ENCODE measurements around the gene ASGR2.

- no peak for TF ChIP-seq EP300 (IDR thresholded peaks at IDR 0.05)
- TF ChIP-seq POLR2A (IDR thresholded peaks at IDR 0.05), result no peak
Measured at GRCh38 chr17:7074931-7075330, 39.7 kb downstream of the ASGR2 start.

All from ovary (tissue), 1 donor.